A673 (cell line): ENCODE measurements around the gene SLC22A5. TPM values are rescaled to one million over a fixed set of nuclear protein-coding genes. Genes with fewer than 3 reads are reported as not detected.

Source experiments
- BruUV-seq: library from RNA; stranded (reverse); fragments of 400-500 nt; replicated peaks from 2 replicates; lab custom pipeline; 2021; lab: Mats Ljungman, UMichigan
- CTCF ChIA-PET: fragments of 300-600 bp; sonication (Branson Sonifier 250); formaldehyde crosslinking; loops from one replicate; lab custom pipeline; 2022; ENCODE audit warnings: antibody characterized with exemption; lab: Charles Lee
- POLR2A ChIA-PET: fragments of 300-600 bp; sonication (Branson Sonifier 250); formaldehyde crosslinking; loops from one replicate; lab custom pipeline; 2022; ENCODE audit warnings: antibody characterized with exemption; ENCODE audit not compliant: low non-redundant PET; lab: Charles Lee
- DNase-seq: peaks from one replicate; pipeline ENCODE4 v3.0.0-alpha.2; 2015; ENCODE audit warnings: low spot score
- H3K27ac ChIP-seq: fragments of 200-600 bp; sonication (generic); 2 replicates; pipeline ENCODE4 v1.5.1; 2016; ENCODE audit warnings: mixed run types, low read depth, mild to moderate bottlenecking, mixed read lengths, antibody characterized with exemption, low read length; ENCODE audit not compliant: poor library complexity, severe bottlenecking
- H3K27me3 ChIP-seq: fragments of 200-600 bp; sonication (generic); replicated peaks from 2 replicates; pipeline ENCODE4 v1.6.1; 2017; ENCODE audit warnings: mixed run types, low read depth, mild to moderate bottlenecking, mixed read lengths, antibody characterized with exemption, low read length; ENCODE audit not compliant: insufficient read depth, poor library complexity
- H3K36me3 ChIP-seq: fragments of 200-600 bp; sonication (generic); 2 replicates; pipeline ENCODE4 v1.6.1; 2016; ENCODE audit warnings: mixed run types, mild to moderate bottlenecking, mixed read lengths, antibody characterized with exemption, low read length; ENCODE audit not compliant: insufficient read depth, poor library complexity, severe bottlenecking
- H3K4me1 ChIP-seq: fragments of 200-600 bp; sonication (generic); 2 replicates; pipeline ENCODE4 v1.6.1; 2017; ENCODE audit warnings: mixed run types, mild to moderate bottlenecking, mixed read lengths, antibody characterized with exemption, low read length; ENCODE audit not compliant: insufficient read depth, poor library complexity, severe bottlenecking
- H3K4me3 ChIP-seq: fragments of 200-600 bp; sonication (generic); 2 replicates; pipeline ENCODE4 v1.5.1; 2016; ENCODE audit warnings: low read depth, mixed run types, mild to moderate bottlenecking, mixed read lengths, low read length; ENCODE audit not compliant: poor library complexity, severe bottlenecking
- H3K9me3 ChIP-seq: fragments of 200-600 bp; sonication (generic); 2 replicates; pipeline ENCODE4 v1.6.1; 2016; ENCODE audit warnings: mixed run types, low read depth, mild to moderate bottlenecking, mixed read lengths, antibody characterized with exemption, low read length; ENCODE audit not compliant: poor library complexity, severe bottlenecking
- EZH2 ChIP-seq: fragments of 200-600 bp; sonication (generic); IDR thresholded peaks from 2 replicates; pipeline ENCODE4 v1.6.1; 2017; ENCODE audit warnings: borderline replicate concordance, low read depth, mild to moderate bottlenecking, mixed read lengths, antibody characterized with exemption, low read length; ENCODE audit not compliant: poor library complexity, severe bottlenecking
- intact Hi-C: fragments of 100-400 bp; cut with micrococcal nuclease; formaldehyde crosslinking; loops from one replicate; pipeline ENCODE4 v1.10.0; 2022; ENCODE audit not compliant: unreplicated experiment
- total RNA-seq: library from RNA; stranded (reverse); gene quantifications from 2 replicates; pipeline ENCODE4 v1.2.3, GENCODE V29; 2021
- TF ChIP-seq, protein P1 (sequence below): fragments of 300-800, 200-600 bp; sonication (generic); conservative IDR thresholded peaks from 2 replicates; pipeline ENCODE4 v1.5.1; 2017; ENCODE audit warnings: low read depth, mild to moderate bottlenecking, antibody characterized with exemption, low read length, moderate library complexity, mixed read lengths

Gene SLC22A5
- total RNA-seq, 1 experiment from 2014 or later, result 3.0 TPM

DNA sequence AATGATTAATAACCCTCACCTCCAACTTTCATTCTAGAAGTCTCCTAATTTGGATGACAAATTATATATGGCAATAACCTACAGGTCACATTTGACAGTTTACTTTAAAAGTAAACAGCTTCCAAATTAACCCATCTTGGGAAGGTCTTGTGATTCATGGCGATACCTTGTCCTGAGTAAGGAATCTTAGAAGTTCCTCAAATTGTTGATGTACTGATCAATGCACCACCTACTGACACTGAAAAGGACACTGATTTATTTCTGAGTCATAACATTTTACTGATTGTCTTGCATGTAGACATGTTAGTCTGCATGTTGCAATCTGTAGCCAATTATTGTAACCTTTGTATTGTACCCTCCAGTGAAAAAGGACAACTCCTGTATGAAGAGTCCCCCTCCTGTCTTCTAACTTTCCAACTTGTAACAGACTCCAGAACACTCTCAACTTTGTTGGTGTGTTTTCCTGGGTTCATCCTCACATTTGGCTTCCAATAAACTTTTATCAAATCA is 16.0 kb upstream of the SLC22A5 start:
- H3K9me3 ChIP-seq, result no peaks in the 10 kb centered on the region
- no peaks in the 10 kb centered on the region for H3K4me1 ChIP-seq
- no peak for DNase-seq
- H3K4me3 ChIP-seq, result no peak overlapping the region
- no TSS peak for BruUV-seq
- CTCF ChIA-PET, result no interaction called here
- POLR2A ChIA-PET, result no interaction called here
- no peaks in the 10 kb centered on the region for H3K36me3 ChIP-seq
- intact Hi-C loops, result no loop called here
- H3K27ac ChIP-seq, result no peak overlapping the region
- no peaks in the 10 kb centered on the region for H3K27me3 ChIP-seq
- TF ChIP-seq EZH2, result no peak
- TF ChIP-seq, protein P1, sequence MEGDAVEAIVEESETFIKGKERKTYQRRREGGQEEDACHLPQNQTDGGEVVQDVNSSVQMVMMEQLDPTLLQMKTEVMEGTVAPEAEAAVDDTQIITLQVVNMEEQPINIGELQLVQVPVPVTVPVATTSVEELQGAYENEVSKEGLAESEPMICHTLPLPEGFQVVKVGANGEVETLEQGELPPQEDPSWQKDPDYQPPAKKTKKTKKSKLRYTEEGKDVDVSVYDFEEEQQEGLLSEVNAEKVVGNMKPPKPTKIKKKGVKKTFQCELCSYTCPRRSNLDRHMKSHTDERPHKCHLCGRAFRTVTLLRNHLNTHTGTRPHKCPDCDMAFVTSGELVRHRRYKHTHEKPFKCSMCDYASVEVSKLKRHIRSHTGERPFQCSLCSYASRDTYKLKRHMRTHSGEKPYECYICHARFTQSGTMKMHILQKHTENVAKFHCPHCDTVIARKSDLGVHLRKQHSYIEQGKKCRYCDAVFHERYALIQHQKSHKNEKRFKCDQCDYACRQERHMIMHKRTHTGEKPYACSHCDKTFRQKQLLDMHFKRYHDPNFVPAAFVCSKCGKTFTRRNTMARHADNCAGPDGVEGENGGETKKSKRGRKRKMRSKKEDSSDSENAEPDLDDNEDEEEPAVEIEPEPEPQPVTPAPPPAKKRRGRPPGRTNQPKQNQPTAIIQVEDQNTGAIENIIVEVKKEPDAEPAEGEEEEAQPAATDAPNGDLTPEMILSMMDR, result no peak

- ChIA-PET CTCF (interaction anchor here (1.0 kb wide), 1 partner anchor 116 kb away, joined by 4 read pairs; no protein-coding TSS in a partner anchor), POLR2A (no interaction called here)
- no peaks in the 10 kb centered on the region for H3K27me3 ChIP-seq
- no peak overlapping the region for H3K27ac ChIP-seq
- no peak overlapping the region for H3K4me3 ChIP-seq
- TF ChIP-seq EZH2, result no peak
- TF ChIP-seq, protein P1, result no peak
- no peaks in the 10 kb centered on the region for H3K9me3 ChIP-seq
- no peak for DNase-seq
- no peaks in the 10 kb centered on the region for H3K36me3 ChIP-seq
- no TSS peak for BruUV-seq
- H3K4me1 ChIP-seq, result no peaks in the 10 kb centered on the region
- intact Hi-C loops, result no loop called here
These were observed 14.9 kb upstream of the SLC22A5 start for GRCh38 chr5:132354381-132355139.

DNA sequence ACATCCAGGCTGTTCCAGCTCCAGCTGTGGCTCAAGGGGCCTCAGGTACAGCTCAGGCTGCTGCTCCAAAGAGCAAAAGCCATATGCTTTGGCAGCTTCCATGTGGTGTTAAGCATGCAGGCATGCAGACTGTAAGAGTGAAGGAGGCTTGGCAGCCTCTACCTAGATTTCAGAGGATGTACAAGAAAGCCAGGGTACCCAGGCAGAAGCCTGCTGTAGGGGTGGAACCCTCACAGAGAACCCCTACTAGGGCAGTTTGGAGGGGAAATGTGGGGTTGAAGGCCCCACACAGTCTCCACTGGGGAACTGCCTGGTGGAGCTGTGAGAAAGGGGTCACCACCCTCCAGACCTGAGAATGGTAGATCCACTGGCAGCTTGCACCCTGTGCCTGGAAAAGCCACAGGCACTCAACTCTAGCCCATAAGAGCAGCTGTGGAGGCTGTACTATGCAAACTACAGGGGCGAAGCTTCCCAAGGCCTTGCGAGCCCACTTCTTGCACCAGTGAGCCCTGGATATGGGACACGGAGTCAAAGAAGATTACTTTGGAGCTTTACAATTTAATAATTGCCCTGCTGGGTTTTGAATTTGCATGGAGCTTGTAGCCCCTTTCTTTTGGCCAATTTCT is 14.3 kb upstream of the SLC22A5 start:
- Histone ChIP-seq H3K4me3 (no peak overlapping the region), H3K27ac (no peak overlapping the region), H3K4me1 (no peaks in the 10 kb centered on the region), H3K36me3 (no peaks in the 10 kb centered on the region), H3K27me3 (no peaks in the 10 kb centered on the region), H3K9me3 (no peaks in the 10 kb centered on the region)
- no peak for TF ChIP-seq EZH2
- TF ChIP-seq, protein P1, result no peak
- CTCF ChIA-PET, result interaction anchor here (1.0 kb wide), 1 partner anchor 117 kb away, joined by 4 read pairs; no protein-coding TSS in a partner anchor
- BruUV-seq, result no TSS peak
- intact Hi-C loops, result no loop called here
- POLR2A ChIA-PET, result no interaction called here
- DNase-seq, result no peak
